SK-N-SH (cell line): ENCODE data around the gene TNFRSF11A.

Experiments
- CHD2 ChIP-seq: fragments of 150-350 bp; IDR thresholded peaks from 2 replicates; pipeline ENCODE4 v1.6.1; 2018; ENCODE audit warnings: low read length; ENCODE audit not compliant: partially characterized antibody
- CTCF ChIP-seq: fragments of 200-600 bp; sonication (generic); IDR thresholded peaks from 2 replicates; pipeline ENCODE4 v1.6.1; 2017; ENCODE audit warnings: antibody characterized with exemption, mild to moderate bottlenecking, moderate library complexity
- EZH2phosphoT487 ChIP-seq: fragments of 200-600 bp; sonication (generic); IDR thresholded peaks from 2 replicates; pipeline ENCODE4 v1.6.1; 2017; ENCODE audit warnings: low read depth, mixed run types, mild to moderate bottlenecking, antibody characterized with exemption, moderate library complexity, borderline replicate concordance
- GABPA ChIP-seq: IDR thresholded peaks from 2 replicates; pipeline ENCODE4 v1.4.0; 2012; ENCODE audit warnings: low read depth, mild to moderate bottlenecking
- GATA2 ChIP-seq: sonication (generic); formaldehyde crosslinking; IDR thresholded peaks from 2 replicates; pipeline ENCODE4 v1.5.0; 2020; ENCODE audit warnings: mild to moderate bottlenecking, missing genetic modification reagents
- MXI1 ChIP-seq: IDR thresholded peaks from 2 replicates; pipeline ENCODE4 v1.6.1; 2012; ENCODE audit warnings: mild to moderate bottlenecking, low read depth, low read length, improper control_type of control experiment
- PBX3 ChIP-seq: IDR thresholded peaks from 2 replicates; pipeline ENCODE4; 2012
- POLR2AphosphoS5 ChIP-seq: IDR thresholded peaks from 2 replicates; pipeline ENCODE4 v1.6.1; 2012; ENCODE audit warnings: low read depth, low read length
- RAD21 ChIP-seq: IDR thresholded peaks from 2 replicates; pipeline ENCODE4 v1.6.1; 2012; ENCODE audit warnings: mild to moderate bottlenecking, low read length
- RCOR1 ChIP-seq: fragments of 150-350 bp; IDR thresholded peaks from 2 replicates; pipeline ENCODE4 v1.6.1; 2017; ENCODE audit warnings: antibody characterized with exemption, low read length
- TAF1 ChIP-seq: IDR thresholded peaks from 2 replicates; pipeline ENCODE4 v1.6.1; 2012; ENCODE audit warnings: low read depth, mild to moderate bottlenecking, low read length, moderate library complexity, borderline replicate concordance
- TEAD4 ChIP-seq: IDR thresholded peaks from 2 replicates; pipeline ENCODE4 v1.4.0; 2012; ENCODE audit warnings: mild to moderate bottlenecking, borderline replicate concordance; ENCODE audit not compliant: insufficient read depth
- USF2 ChIP-seq: fragments of 150-350 bp; IDR thresholded peaks from 2 replicates; pipeline ENCODE4 v1.6.1; 2017; ENCODE audit warnings: antibody characterized with exemption, low read length, low read depth, borderline replicate concordance
- YY1 ChIP-seq: IDR thresholded peaks from 2 replicates; pipeline ENCODE4 v1.4.0; 2012; ENCODE audit warnings: low read depth, mild to moderate bottlenecking

GRCh38 chr18:62327977-62328376 is 2.9 kb downstream of the TNFRSF11A start:
- no peak for TF ChIP-seq MXI1
- no peak for TF ChIP-seq CTCF
- no peak for TF ChIP-seq POLR2AphosphoS5
- TF ChIP-seq GATA2 (CRISPR knock-in tag) = no peak
- TF ChIP-seq CHD2 = no peak
- no peak for TF ChIP-seq RCOR1
- TF ChIP-seq TEAD4 = no peak
- TF ChIP-seq GABPA = no peak
- TF ChIP-seq YY1 = no peak
- no peak for TF ChIP-seq RAD21
- TF ChIP-seq EZH2phosphoT487 = no peak
- no peak for TF ChIP-seq PBX3
- TF ChIP-seq TAF1 = no peak
- TF ChIP-seq USF2 = no peak
